Hypothalamus (tissue), 51 donors: ENCODE data around the gene SRP72.
A peak's percentile ranks its signal among the peaks of the same experiment; 100 is the strongest.

Experiments
- DNase-seq, 51 donors: peaks; one replicate each; lab custom pipeline; 2025; lab: John Stamatoyannopoulos, UW

Gene SRP72

GRCh38 chr4:56537147-56537546 is 69.7 kb downstream of the SRP72 start:
- no peak for DNase-seq

DNA sequence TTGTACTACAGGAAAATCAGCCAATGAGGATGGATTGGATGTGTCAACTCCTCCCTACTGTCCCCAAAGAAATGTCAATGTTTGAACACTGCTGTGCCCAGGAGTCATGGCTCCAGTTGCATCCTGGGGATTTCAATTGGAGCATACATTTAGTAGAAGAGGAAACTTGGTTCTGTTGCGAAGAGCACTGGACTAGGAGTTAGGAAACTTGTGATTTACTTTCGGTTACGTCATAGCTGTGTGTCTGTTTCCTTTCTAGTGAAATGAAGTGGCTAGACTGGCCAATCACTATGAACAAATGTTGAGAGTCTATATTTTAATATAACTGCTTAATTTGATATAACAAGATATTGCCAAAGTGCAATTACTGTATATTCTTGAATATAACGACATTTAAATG is 73.4 kb downstream of the SRP72 start:
- DNase-seq = no peak

DNA sequence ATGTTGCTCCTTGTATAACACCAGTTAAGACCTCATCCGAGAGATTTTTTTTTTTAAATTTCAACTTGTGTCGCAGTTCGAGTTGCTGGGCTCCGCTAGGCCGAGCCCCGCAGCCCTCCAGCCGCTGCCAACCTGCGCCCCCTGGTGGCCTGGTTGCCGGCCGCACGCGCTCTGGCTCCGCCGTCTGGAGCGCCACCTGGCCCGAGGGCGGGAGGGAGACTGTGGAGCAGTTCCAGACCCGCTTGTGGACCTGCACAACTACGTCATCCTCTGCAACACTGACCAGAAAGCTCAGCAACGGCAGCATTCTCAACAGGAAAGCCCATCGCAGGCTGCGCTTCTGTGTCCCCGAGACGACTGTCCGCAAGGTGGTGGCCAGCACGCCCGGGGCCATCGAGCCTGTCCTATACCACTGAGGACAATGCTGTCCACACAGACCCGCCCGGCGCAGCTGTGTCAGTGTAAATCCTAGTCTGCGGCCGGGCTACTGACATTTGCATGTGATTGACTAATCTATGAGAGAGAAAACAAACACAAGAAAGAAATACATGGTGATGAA is 77.2 kb downstream of the SRP72 start:
- peak; percentile 32 to 90 (median 77) for DNase-seq

- DNase-seq = no peak
Observed at GRCh38 chr4:56550642-56551041, 83.2 kb downstream of the SRP72 start.

- no peak for DNase-seq
Observed at GRCh38 chr4:56551516-56551915, 84.1 kb downstream of the SRP72 start.

- no peak for DNase-seq
Observed at GRCh38 chr4:56552273-56552672, 84.9 kb downstream of the SRP72 start.
